Adipocyte (in vitro differentiated cells): ENCODE results near the gene ZC3HAV1L.
"Not testable (repeated sequence)": the region's sequence is repeated elsewhere in the genome, so short reads cannot be mapped to it uniquely, and the experiment has no call there.

Experiments
- DNase-seq: peaks from one replicate; pipeline ENCODE4 v3.0.0-alpha.2; 2015; ENCODE audit warnings: low read depth
- H3K27me3 ChIP-seq: replicated peaks from 2 replicates; pipeline ENCODE4 v1.7.0; 2013; ENCODE audit warnings: mild to moderate bottlenecking, low read length, moderate library complexity; ENCODE audit not compliant: control insufficient read depth, insufficient read depth
- H3K36me3 ChIP-seq: 2 replicates; pipeline ENCODE4 v1.7.0; 2013; ENCODE audit warnings: low read length, mild to moderate bottlenecking, moderate library complexity; ENCODE audit not compliant: control insufficient read depth, insufficient read depth, severe bottlenecking
- H3K4me1 ChIP-seq: 2 replicates; pipeline ENCODE4 v1.7.0; 2013; ENCODE audit warnings: mild to moderate bottlenecking, low read length, moderate library complexity; ENCODE audit not compliant: control insufficient read depth, insufficient read depth
- H3K4me3 ChIP-seq: 2 replicates; pipeline ENCODE4 v1.7.0; 2013; ENCODE audit warnings: mild to moderate bottlenecking, low read length, moderate library complexity
- H3K9ac ChIP-seq: 2 replicates; pipeline ENCODE4 v1.7.0; 2013; ENCODE audit warnings: mild to moderate bottlenecking, low read length, moderate library complexity
- H3K9me3 ChIP-seq: 2 replicates; pipeline ENCODE4 v1.7.0; 2013; ENCODE audit warnings: mild to moderate bottlenecking, low read length, moderate library complexity; ENCODE audit not compliant: control insufficient read depth

Gene ZC3HAV1L

DNA sequence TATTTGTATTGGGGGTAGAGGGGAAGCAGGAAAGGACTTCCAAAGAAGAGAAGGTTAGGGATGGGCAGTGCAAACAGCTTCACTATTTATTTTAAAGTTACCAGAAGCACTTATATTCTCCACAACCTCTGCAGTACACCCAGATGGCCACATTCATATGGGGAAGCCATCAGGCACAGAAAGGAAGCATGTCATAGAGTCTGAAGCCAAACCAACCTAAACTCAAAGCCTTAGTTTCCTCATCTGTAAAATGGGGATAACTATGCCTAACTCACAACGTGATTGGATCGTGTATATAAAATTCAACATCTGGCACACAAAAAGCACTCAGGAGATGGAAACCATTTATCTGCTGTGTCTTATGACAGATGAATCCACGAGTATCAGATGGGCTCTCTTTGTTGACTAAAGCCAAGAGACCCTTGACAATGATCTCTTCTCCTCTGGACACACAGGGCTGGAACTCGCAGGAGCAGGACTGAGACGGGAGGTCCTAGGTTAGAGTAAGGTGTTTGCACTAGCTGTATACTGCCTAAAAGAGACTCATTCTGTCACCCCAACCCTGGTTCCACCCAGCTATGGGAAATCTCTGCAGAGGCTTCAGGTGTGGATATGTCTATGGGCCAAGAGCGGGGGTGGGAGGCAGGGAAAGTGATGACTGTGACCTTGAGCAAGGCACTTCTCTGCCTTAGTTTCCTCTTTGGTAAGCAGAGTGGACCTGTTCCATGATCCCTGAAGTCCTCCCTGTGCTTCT is 56.4 kb downstream of the ZC3HAV1L start:
- Histone ChIP-seq H3K9ac (no peak overlapping the region), H3K4me1 (peaks cover 12% of the 10 kb centered on the region), H3K36me3 (no peaks in the 10 kb centered on the region), H3K9me3 (no peaks in the 10 kb centered on the region), H3K4me3 (no peak overlapping the region), H3K27me3 (peaks cover 4% of the 10 kb centered on the region)
- DNase-seq, result peak; percentile 25

DNA sequence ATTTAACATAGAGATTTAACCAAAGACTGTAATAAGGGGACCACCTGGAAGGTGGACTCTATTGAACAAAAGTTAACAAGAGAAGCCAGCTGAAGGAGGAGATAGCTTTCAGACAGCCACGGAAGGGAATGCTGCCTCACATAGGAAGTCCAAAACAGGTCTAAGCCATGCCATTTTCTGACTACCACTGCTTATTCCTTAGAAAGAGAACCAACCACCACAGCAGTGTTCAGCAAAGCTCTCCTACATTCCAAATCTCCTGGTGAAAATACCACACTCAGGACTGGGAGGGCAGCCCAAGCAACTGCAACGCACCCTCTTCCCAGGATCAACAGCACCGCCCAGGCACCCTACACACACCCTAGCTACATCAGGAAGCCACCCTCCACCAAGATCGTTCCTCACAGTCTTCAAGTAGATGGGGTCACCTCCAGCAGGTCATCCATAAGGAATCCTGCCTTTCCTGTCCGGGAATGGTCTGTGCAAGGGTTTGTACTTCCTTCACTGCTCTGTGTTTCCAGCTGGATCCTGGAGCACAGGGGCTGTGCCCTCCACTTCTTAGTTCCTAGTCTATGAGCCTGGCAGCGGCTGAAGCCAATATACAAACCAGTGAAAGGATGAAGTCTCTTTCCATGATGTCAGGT is 57.2 kb downstream of the ZC3HAV1L start:
- Histone ChIP-seq H3K27me3 (no peaks in the 10 kb centered on the region), H3K9ac (no peak overlapping the region), H3K4me3 (no peak overlapping the region), H3K9me3 (no peaks in the 10 kb centered on the region), H3K36me3 (no peaks in the 10 kb centered on the region), H3K4me1 (peaks cover 12% of the 10 kb centered on the region)
- DNase-seq, result no peak

DNA sequence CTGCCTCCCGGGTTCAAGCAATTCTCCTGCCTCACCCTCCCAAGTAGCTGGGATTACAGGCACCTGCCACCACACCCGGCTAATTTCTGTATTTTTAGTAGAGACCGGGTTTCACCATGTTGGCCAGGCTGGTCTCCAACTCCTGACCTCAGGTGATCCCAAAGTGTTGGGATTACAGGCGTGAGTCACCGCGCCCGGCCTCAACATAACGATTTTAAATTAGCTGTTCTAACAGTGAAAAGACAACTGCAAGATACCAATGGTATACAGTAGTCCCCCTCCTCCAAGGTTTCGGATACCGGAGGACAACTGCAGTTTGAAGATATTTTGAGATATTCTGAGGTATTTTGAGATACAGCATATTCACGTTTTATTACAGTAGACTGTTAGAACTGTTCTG is 59.7 kb downstream of the ZC3HAV1L start:
- H3K9me3 ChIP-seq, H3K9ac ChIP-seq, H3K36me3 ChIP-seq, H3K4me3 ChIP-seq, H3K4me1 ChIP-seq, H3K27me3 ChIP-seq, DNase-seq: not testable (repeated sequence)
